Measurements from ENCODE around the gene LIME1. TPM values are rescaled to one million over a fixed set of nuclear protein-coding genes. Genes with fewer than 3 reads are reported as not detected.

The LIME1 gene
- total RNA-seq = 100 to 1,000 TPM in 1 of 2 experiments, 10 to 100 TPM in 1; 49.2 to 138 TPM

- peak; percentile 92 for DNase-seq
- peak; percentile 43 for ATAC-seq
- CTCF ChIA-PET = interaction anchor here (0.9 to 3.4 kb wide), 16 partner anchors 9 to 342 kb away, joined by 3 to 27 read pairs (median 4); partner anchors contain the start of genes ARFRP1, PTK6, RTEL1 and TPD52L2
- H3K4me1 Mint-ChIP-seq = peaks cover 29% of the 10 kb centered on the region
- no peaks in the 10 kb centered on the region for H3K27me3 Mint-ChIP-seq
- H3K27ac Mint-ChIP-seq = peak within 1 kb of the TSS; percentile 90
- H3K36me3 Mint-ChIP-seq = peaks cover 8% of the 10 kb centered on the region
- H3K4me3 Mint-ChIP-seq = peak within 1 kb of the TSS; percentile 80
- no peaks in the 10 kb centered on the region for H3K9me3 Mint-ChIP-seq (ENCODE audit: low read depth)
These were observed at the start of gene LIME1 for GRCh38 chr20:63735859-63736718. TSS of gene LIME1 (plus strand) at chr20:63736664. CDS start at chr20:63737550, 886 bp downstream.

GRCh38 chr20:63687419-63688178 lies 48.9 kb upstream of the LIME1 start:
- Mint-ChIP-seq H3K27ac (no peak overlapping the region), H3K27me3 (no peaks in the 10 kb centered on the region), H3K9me3 (ENCODE audit: low read depth) (no peaks in the 10 kb centered on the region), H3K36me3 (peaks cover 3% of the 10 kb centered on the region), H3K4me1 (peaks cover 4% of the 10 kb centered on the region), H3K4me3 (no peak overlapping the region)
- ATAC-seq = no peak
- DNase-seq = no peak
- CTCF ChIA-PET = interaction anchor here (1.0 kb wide), 1 partner anchor 29 kb away, joined by 3 read pairs; the partner anchor contains the start of gene RTEL1

- no peak for ATAC-seq
- no peak overlapping the region for H3K4me3 Mint-ChIP-seq
- CTCF ChIA-PET = no interaction called here
These were observed 48.0 kb upstream of the LIME1 start for GRCh38 chr20:63688228-63689045.

GRCh38 chr20:63689046-63690002 lies 47.1 kb upstream of the LIME1 start:
- CTCF ChIA-PET = no interaction called here
- Mint-ChIP-seq H3K4me3 (no peak overlapping the region), H3K9me3 (ENCODE audit: low read depth) (no peaks in the 10 kb centered on the region), H3K27ac (no peak overlapping the region), H3K36me3 (peaks cover 9% of the 10 kb centered on the region), H3K4me1 (peaks cover 3% of the 10 kb centered on the region), H3K27me3 (no peaks in the 10 kb centered on the region)
- ATAC-seq (no peak), DNase-seq (no peak)

More at GRCh38 chr20:63688228-63689045, 48.0 kb upstream of the LIME1 start:
- H3K27ac Mint-ChIP-seq = no peak overlapping the region
- DNase-seq = no peak
- no peaks in the 10 kb centered on the region for H3K27me3 Mint-ChIP-seq
- H3K9me3 Mint-ChIP-seq (ENCODE audit: low read depth) = no peaks in the 10 kb centered on the region
- peaks cover 3% of the 10 kb centered on the region for H3K4me1 Mint-ChIP-seq
- H3K36me3 Mint-ChIP-seq = peaks cover 3% of the 10 kb centered on the region

- H3K27ac Mint-ChIP-seq = no peak overlapping the region
- peaks cover 3% of the 10 kb centered on the region for H3K4me1 Mint-ChIP-seq
- CTCF ChIA-PET = no interaction called here
- H3K9me3 Mint-ChIP-seq (ENCODE audit: low read depth) = no peaks in the 10 kb centered on the region
- DNase-seq (no peak), ATAC-seq (no peak)
- peaks cover 10% of the 10 kb centered on the region for H3K36me3 Mint-ChIP-seq
- no peak overlapping the region for H3K4me3 Mint-ChIP-seq
- H3K27me3 Mint-ChIP-seq = no peaks in the 10 kb centered on the region
These were observed 46.2 kb upstream of the LIME1 start for GRCh38 chr20:63690003-63690897.

GRCh38 chr20:63690898-63691710 lies 45.4 kb upstream of the LIME1 start:
- DNase-seq = no peak
- H3K4me1 Mint-ChIP-seq = peaks cover 4% of the 10 kb centered on the region
- no peaks in the 10 kb centered on the region for H3K27me3 Mint-ChIP-seq
- CTCF ChIA-PET = no interaction called here
- no peak overlapping the region for H3K4me3 Mint-ChIP-seq
- no peak overlapping the region for H3K27ac Mint-ChIP-seq
- no peaks in the 10 kb centered on the region for H3K9me3 Mint-ChIP-seq (ENCODE audit: low read depth)
- peaks cover 10% of the 10 kb centered on the region for H3K36me3 Mint-ChIP-seq
- ATAC-seq = no peak

GRCh38 chr20:63691711-63692435 lies 44.6 kb upstream of the LIME1 start:
- CTCF ChIA-PET = no interaction called here
- H3K9me3 Mint-ChIP-seq (ENCODE audit: low read depth) = no peaks in the 10 kb centered on the region
- H3K4me1 Mint-ChIP-seq = peaks cover 6% of the 10 kb centered on the region
- H3K27ac Mint-ChIP-seq = no peak overlapping the region
- H3K4me3 Mint-ChIP-seq = no peak overlapping the region
- DNase-seq = no peak
- ATAC-seq = no peak
- H3K27me3 Mint-ChIP-seq = no peaks in the 10 kb centered on the region
- H3K36me3 Mint-ChIP-seq = peaks cover 10% of the 10 kb centered on the region

- H3K4me1 Mint-ChIP-seq = peaks cover 10% of the 10 kb centered on the region
These were observed 43.9 kb upstream of the LIME1 start for GRCh38 chr20:63692436-63693082.

GRCh38 chr20:63693083-63693732 lies 43.3 kb upstream of the LIME1 start:
- H3K9me3 Mint-ChIP-seq (ENCODE audit: low read depth) = no peaks in the 10 kb centered on the region
- DNase-seq (no peak), ATAC-seq (no peak)
- H3K27me3 Mint-ChIP-seq = no peaks in the 10 kb centered on the region
- H3K36me3 Mint-ChIP-seq = peaks cover 10% of the 10 kb centered on the region
- H3K4me3 Mint-ChIP-seq = no peak overlapping the region
- peaks cover 11% of the 10 kb centered on the region for H3K4me1 Mint-ChIP-seq
- CTCF ChIA-PET = no interaction called here
- H3K27ac Mint-ChIP-seq = no peak overlapping the region

More at GRCh38 chr20:63692436-63693082, 43.9 kb upstream of the LIME1 start:
- Mint-ChIP-seq H3K27ac (no peak overlapping the region), H3K36me3 (peaks cover 10% of the 10 kb centered on the region), H3K9me3 (ENCODE audit: low read depth) (no peaks in the 10 kb centered on the region), H3K27me3 (no peaks in the 10 kb centered on the region), H3K4me3 (no peak overlapping the region)
- CTCF ChIA-PET = no interaction called here
- no peak for ATAC-seq
- DNase-seq = no peak

Data from activated CD8-positive, alpha-beta memory T cell treated with anti-CD3 and anti-CD28 coated beads, Interleukin-2, amount 10 ng/mL, durations not matched to agents 7 days and 5 days (primary cell).